GM12875 (cell line): ENCODE data around the gene RGS7.
"Not testable (repeated sequence)": the region's sequence is repeated elsewhere in the genome, so short reads cannot be mapped to it uniquely, and the experiment has no call there.

Experiments
- H3K4me3 ChIP-seq: one replicate; pipeline ENCODE4 v1.5.1; 2011; ENCODE audit warnings: low read depth, low read length, control low read depth
- CTCF ChIP-seq: IDR thresholded peaks from 2 replicates; pipeline ENCODE4 v1.5.1; 2011; ENCODE audit warnings: low read depth, mild to moderate bottlenecking, control low read depth, inconsistent platforms, low read length, moderate library complexity, borderline replicate concordance; ENCODE audit not compliant: insufficient read depth

RGS7 gene

GRCh38 chr1:241166625-241167024 lies 190.4 kb downstream of the RGS7 start:
- TF ChIP-seq CTCF, result no peak
- no peak overlapping the region for H3K4me3 ChIP-seq

- H3K4me3 ChIP-seq, result not testable (repeated sequence)
Measured at GRCh38 chr1:241165256-241165655, 191.7 kb downstream of the RGS7 start.

GRCh38 chr1:241163363-241163762 lies 193.6 kb downstream of the RGS7 start:
- no peak for TF ChIP-seq CTCF
- no peak overlapping the region for H3K4me3 ChIP-seq

GRCh38 chr1:241161188-241161689 lies 195.8 kb downstream of the RGS7 start:
- no peak for TF ChIP-seq CTCF
- H3K4me3 ChIP-seq, result no peak overlapping the region

GRCh38 chr1:241157435-241157834 lies 199.6 kb downstream of the RGS7 start:
- TF ChIP-seq CTCF, result no peak
- no peak overlapping the region for H3K4me3 ChIP-seq

- H3K4me3 ChIP-seq, result no peak overlapping the region
- no peak for TF ChIP-seq CTCF
Measured at GRCh38 chr1:241156231-241156965, 200.6 kb downstream of the RGS7 start.

- no peak overlapping the region for H3K4me3 ChIP-seq
- no peak for TF ChIP-seq CTCF
Measured at GRCh38 chr1:241145881-241146280, 211.1 kb downstream of the RGS7 start.
